NCI-H2081 treated with DMSO at 0.1 percent for 48 hours (cell line): ENCODE data around the gene ATG5.
"Not testable (repeated sequence)": the region's sequence is repeated elsewhere in the genome, so short reads cannot be mapped to it uniquely, and the experiment has no call there.

ENCODE experiments used
- DNase-seq: peaks from one replicate; lab custom pipeline; 2025; lab: John Stamatoyannopoulos, UW

ATG5 gene

DNA sequence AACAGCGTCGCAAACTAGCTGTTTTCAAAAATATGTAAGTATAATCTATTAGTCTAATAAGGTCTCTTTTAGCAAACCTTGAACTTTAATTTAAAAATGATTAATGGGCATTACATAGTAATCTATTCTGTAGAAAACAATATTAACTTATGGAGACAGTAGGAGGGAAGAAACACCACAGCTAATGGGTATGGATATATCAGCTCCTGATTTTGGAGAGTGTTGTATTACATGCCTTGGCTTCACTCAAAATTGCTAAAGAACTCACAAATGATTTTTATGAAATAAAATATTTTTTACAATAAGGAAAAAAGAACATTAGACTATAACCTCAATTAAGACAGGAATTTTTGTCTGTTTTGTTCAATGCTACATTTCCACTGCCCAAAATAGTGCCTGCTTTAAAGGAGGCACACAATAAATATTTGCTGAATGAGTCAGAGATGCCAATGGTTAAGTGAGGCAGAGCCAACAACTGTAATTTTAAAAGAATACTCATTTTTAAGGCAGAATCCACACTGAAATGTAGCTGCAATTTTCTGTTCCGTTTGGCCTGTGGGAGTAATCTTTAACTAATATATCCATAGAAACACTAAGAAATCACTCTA lies 15.7 kb downstream of the ATG5 start:
- DNase-seq, result no peak

DNA sequence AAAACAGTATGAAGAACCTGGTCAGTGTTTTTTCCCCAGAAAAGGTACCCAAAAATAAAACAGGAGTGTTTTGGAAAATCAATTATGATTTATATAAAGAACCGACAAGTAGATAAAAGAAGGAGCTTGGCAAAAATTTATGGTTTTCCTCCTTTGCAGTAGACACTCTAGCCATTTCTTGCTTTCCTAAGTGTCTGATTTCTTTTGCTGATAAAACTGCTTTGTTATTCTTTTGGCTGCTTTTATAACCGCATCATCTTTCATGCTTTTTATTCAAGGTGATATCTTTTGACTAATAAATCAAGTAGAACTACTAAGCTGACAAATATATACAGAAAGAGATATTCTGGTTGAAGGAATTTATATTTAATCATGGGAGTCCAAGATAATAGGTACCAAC lies 16.6 kb downstream of the ATG5 start:
- DNase-seq, result no peak

DNA sequence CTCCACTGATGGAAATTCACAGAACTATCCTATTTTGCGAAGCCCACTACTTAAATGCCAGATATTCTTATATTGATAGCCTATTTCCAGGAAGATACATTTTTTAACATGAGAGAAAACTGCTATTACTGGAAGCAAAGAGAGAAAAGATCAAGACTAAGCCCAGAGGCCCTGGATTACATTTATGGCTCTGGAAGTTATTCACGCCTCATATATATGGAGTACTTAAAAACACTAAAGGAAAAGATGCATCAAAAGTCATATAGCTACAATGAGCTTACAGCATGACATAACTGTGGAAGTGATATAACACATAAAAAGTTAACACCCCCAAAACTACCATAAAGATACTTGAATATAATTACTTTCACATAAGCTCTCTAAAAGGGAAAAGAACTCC lies 19.8 kb downstream of the ATG5 start:
- no peak for DNase-seq

DNA sequence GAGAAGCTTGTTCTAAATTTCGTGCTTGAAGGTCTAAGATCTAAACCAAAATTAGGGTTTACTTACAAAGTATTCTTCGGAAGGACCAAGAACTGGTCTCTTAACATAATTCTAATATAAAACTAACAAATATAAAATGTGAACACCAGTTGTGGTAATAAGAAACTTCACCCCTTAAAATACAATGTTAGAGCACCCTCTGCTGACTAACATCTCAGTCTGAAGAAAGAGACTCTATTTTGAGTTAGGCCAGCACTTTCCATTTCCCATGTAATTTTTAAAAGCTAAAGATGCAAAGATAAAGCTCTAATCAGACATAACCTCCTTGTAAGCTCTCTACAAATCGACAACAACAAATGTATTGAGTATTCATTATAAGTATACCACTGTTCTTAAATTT lies 24.6 kb downstream of the ATG5 start:
- DNase-seq, result no peak

DNA sequence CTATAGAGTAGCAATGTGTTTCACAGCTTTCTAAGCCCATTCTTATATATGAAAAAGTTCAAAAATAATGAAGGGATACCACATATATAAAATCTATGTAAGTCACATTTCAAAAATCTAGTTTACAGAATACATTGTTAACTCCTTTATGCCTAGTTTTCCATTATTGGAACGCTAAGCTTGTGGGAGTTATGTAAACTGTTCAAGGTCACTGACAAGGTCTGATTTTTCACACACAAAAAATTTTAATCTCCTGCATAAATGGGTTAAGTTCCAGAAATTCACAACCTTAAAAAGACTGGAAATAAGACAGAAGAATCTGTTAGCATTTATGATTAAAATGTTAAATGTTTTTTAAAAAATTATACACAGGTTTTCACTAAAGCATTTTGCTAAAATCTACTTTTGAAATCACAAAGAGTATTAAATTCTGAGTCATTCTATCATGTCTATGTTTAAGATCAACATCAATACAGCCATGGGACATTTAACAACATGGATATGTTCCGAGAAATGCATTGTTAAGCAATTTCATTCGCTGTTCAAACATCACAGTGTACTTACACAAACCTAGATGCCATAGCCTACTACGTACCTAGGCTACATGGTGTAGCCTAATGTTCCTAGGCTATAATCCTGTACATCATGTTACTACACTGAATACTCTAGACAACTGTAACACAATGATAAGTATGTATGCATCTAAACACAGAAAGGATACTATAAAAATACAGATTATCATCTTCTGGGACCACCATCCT lies 25.4 kb downstream of the ATG5 start:
- DNase-seq, result no peak

DNA sequence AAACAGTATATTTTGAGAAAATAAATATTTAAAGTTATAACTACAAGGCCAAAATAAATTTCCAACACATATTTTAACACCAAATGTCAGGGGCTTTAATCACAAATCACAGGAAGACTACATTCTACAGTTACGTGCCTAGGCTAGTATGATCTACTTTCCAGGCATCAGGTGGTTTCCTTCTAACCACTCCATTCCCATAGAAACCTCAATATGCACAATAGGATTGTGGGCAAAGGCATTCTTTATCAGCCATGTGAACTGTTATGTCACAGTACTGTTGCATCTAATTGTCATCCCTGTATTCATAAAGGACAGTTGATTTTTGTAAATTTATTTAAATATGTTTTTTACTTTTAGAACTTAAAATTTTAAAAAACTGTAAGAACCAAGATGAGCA lies 32.4 kb downstream of the ATG5 start:
- no peak for DNase-seq

DNA sequence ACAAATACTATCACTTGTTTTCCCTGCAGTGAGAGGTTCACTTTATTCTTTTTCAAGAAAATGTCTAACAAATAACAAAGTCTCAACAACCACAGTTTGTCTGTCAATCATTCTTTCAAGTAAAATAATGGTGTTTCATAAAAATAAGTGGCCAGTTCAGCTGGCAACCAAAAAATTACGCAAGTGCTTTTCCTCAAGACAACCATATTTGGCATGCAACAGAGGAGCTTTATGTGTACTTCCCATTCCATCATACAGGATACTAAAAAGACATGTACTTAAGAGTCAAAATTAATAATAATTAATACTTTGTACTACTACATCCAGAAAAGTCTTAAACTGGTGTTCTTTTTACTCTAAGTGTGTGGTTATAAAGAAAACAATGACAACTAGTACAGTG lies 34.6 kb downstream of the ATG5 start:
- DNase-seq, result no peak

DNA sequence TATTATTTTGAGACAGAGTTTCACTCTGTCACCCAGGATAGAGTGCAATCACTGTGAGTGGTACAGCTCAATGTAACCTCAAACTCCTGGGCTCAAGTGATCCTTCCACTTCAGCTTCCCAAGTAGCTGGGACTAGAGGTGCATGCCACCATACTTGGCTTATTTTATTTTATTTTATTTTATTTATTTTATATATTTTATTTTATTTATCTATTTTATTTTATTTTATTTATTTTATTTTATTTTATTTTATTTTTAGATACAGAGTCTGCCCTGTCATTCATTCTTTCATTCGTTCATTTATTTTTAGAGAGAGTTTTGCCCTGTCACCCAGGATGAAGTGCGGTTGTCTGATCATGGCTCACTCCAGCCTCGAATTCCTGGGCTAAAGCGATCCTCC lies 35.5 kb downstream of the ATG5 start:
- no peak for DNase-seq

DNA sequence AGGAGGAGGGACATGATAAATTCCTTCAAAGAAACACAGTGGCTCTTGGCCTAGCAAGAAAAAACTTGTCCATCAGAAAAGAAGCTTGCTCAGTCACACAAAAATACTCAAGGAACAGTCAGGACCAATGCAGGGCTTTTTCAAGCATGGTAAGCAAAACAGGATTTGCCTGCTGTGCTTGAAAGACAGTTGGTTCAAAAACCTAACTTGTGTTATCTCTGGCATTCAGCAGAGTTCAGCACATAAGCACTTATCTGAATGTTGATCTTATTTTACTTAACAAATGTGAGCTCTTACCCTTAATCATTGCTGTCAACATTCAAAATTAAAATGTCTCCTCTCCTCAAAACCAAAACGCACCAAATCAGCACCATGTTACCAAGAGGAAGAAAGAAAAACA lies 38.3 kb downstream of the ATG5 start:
- DNase-seq, result no peak

DNA sequence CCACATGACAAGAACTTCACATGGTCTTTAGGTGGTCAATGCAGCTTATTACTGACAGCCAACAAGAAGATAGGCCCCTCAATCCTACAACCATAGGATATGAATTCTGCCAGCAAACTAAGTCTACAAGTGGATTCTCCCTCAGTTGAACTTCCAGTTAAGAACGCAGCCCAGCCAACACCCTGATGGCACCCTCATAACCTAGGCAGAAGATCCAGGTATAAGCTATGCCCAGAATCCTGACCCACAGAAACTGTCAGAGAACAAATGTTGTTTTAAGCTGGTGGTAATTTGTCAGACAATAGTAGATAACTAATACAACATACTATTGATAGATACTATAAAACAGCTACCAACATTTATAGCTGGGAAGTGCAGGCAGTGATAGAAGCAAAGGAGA lies 38.8 kb downstream of the ATG5 start:
- no peak for DNase-seq

DNA sequence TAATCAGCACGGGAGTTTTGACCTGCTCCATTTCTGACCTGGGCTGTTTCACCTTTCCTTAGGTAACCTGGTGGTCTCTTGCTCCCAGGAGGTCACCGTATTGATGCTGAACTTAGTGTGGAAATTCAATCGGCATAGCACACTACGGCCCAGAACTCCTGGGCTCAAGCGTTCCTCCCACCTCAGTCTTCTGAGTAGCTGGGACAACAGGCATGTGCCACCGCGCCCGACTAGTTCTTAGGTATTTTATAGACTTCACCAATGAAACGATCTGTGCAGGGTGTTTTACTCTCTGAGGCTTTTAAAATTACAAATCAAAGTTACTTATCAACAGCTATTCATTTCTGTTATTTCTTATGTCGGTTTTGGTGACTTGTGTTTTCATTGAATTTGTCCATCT lies 42.1 kb downstream of the ATG5 start:
- DNase-seq, result no peak

DNA sequence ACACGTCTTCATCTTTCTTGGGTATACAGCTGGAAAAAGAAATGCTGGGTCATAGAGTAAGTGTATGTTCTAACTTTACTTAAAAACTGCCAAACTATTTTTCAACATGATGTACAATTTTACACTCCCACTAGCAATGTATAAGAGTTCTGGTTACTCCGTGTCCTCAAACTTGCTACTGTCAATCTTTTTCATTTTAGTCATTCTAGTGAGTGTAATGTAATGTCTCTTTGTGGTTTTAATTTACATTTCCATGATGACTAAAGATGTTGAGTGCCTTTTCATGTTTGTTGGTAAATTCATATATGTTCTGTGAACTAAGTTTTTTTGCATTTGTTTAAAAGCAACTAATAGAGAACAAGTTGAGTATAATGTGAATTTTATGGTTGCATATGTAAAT lies 43.9 kb downstream of the ATG5 start:
- no peak for DNase-seq

DNA sequence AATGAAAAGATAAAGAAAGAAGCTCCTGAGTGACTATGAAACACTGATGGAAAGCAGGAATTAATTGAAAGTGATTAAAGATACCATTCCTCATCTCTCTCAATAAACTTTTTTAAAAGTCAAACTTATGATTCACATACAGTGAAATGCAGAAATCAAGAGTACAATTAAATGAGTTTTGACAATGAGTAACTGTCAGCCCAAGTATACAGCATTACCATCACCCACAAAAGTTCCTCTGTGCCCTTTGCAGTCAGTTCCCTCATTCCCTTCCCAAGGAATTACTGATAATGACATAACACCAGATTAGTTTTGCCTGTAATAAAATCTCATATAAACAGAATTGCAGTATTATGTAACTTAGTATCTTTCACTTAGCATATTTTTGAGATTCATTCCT lies 44.5 kb downstream of the ATG5 start:
- no peak for DNase-seq

DNA sequence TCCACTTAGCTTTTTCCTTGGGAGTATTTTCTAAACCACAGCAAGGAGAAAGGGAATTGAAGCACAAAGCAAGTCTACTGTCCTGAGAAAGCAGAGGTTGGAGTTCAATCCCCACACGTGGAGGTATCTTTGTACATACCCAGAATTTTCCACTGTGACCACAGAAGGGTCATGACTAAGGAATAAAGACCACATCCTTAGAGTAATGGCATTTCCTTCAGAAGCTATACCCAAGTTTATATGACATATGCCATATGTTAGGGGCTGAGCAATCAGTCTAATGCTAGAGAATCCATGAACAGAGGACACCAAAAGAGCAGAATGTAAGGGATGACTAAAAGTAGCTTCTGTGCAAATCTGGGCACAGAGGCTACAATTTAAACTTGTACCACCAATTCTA lies 46.4 kb downstream of the ATG5 start:
- no peak for DNase-seq

DNA sequence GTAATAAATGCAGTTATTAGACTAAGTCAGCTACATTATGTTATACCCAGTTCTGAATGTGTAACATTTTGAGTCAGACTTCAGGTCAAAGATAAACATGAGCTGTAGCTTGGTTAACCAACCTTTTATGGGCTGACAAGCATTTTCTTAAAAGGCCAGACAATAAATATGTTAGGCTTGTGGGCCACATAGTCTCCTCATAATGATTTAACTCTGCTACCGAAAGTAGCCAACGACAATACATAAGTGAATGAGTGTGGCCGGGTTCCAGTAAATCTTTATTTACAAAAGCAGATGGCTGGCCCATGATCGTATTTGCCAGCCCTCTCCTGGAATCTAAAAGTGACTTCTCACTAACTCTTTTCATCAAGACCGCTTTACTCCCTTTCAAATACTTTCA lies 49.9 kb downstream of the ATG5 start:
- DNase-seq, result no peak

DNA sequence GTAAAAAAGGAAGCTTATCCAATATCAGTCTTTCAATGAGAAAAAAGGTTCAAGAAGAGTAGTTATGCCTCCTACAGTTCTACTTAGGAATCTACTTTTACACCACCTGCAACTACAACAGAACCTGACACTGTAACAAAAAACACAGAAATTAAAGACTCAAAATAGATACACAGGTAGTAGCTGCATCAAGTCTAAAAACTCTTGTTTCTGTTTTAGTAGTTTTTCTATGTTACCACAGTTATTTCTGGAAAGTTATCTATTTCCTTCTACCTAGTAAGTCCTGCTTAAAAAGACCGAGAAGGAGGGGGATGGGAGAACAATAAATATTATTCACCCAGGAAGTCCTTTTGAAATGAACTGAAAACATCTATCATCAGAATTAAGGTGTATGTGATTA lies 52.5 kb downstream of the ATG5 start:
- DNase-seq, result no peak

DNA sequence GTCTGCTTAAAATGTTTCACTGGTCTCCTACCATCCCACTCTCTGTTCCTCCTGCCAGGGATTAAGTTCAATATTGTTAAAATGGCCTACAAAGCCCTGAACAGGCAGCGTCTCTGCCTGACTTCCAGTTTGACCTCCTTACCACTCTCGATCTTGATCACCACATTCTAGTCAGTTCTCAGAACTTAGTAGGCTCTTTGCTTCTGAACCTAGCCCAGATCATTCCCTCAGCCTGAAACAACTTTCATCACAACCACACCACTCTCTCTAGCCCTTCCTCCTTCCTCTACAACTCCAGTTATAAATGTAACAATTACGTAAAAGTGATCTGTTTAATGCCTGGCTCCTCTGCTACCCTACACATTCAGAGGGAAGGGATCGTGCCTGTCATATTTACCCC lies 53.3 kb downstream of the ATG5 start:
- no peak for DNase-seq

DNA sequence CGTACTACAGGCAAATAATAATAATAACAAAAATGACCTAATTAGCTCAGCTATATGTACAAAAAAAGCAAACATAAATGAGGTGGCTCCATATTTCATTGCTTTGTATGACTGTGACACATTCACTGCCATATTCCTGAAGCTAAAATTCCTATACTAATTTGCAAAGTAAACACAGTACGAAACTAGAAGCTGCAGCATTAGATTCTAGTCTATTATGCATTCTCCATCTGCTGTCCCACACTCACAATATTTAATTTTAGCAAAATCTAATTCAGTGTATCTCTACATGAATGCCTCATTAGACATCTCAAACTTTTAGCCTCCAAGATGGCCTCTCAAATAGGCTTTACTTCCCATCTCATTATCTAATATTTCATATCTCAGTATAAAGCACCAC lies 55.1 kb downstream of the ATG5 start:
- DNase-seq, result no peak

DNA sequence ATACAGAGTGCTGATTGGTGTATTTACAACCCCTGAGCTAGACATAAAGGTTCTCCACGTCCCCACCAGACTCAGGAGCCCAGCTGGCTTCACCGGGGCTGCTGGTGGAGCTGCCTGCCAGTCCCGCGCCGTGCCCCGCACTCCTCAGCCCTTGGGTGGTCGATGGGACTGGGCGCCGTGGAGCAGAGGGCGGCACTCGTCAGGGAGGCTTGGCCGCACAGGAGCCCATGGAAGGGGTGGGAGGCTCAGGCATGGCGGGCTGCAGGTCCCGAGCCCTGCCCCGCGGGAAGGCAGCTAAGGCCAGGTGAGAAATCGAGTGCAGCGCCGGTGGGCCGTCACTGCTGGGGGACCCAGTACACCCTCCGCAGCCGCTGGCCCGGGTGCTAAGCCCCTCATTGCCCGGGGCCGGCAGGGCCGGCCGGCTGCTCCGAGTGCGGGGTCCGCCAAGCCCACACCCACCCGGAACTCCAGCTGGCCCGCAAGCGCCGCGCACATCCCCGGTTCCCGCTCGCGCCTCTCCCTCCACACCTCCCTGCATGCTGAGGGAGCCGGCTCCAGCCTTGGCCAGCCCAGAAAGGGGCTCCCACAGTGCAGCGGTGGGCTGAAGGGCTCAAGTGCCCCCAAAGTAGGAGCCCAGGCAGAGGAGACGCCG lies 56.2 kb downstream of the ATG5 start:
- DNase-seq, result not testable (repeated sequence)

DNA sequence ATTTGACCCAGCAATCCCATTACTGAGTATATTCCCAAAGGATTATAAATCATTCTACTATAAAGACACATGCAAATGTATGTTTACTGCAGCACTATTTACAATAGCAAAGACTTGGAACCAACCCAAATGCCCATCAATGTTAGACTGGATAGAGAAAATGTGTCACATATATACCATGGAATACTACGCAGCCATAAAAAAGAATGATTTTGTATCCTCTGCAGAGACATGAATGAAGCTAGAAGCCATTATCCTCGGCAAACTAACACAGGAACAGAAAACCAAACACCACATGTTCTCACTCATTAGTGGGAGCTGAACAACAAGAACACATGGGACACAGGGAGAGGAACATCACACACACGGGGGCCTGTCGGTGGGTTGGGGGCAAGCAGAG lies 57.1 kb downstream of the ATG5 start:
- DNase-seq, result not testable (repeated sequence)

DNA sequence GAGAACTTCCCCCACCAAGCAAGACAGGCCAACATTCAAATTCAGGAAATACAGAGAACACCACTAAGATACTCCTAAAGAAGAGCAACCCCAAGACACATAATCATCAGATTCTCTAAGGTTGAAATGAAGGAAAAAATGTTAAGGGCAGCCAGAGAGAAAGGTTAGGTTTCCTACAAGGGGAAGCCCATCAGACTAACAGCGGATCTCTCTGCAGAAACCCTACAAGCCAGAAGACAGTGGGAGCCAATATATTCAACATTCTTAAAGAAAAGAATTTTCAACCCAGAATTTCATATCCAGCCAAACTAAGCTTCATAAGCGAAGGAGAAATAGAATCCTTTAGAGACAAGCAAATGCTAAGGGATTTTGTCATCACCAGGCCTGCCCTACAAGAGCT lies 61.1 kb downstream of the ATG5 start:
- not testable (repeated sequence) for DNase-seq

DNA sequence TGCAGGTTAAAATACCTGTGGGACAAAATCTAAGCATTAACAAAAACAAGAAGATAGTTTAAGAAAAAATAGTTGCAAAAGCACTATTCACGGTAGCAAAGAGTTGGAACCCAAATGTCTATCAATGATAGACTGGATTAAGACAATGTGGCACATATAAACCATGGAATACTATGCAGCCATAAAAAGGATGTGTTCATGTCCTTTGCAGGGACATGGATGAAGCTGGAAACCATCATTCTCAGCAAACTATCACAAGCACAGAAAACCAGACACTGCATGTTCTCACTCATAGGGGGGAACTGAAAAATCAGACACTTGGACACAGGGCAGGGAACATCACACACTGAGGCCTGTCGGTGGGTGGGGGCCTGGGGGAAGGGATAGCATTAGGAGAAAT lies 65.8 kb downstream of the ATG5 start:
- not testable (repeated sequence) for DNase-seq

DNA sequence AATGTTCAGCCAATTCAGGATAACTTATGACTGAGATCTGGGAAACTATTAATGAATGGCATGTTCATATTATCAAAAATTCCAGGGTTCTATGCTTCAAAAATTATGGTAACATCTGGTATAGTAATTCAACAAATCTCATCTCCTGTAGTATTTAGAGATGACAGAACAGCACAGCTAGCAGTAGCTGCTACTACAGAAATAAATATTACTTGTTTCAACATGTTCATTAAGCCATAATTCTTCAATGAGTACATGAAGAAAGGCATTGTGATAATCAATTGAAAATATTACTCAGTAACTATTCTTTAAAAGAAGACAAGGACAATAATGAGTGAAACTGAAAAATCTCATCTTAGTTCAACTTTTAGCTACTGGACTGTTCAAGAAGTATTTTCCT lies 66.8 kb downstream of the ATG5 start:
- DNase-seq, result no peak

DNA sequence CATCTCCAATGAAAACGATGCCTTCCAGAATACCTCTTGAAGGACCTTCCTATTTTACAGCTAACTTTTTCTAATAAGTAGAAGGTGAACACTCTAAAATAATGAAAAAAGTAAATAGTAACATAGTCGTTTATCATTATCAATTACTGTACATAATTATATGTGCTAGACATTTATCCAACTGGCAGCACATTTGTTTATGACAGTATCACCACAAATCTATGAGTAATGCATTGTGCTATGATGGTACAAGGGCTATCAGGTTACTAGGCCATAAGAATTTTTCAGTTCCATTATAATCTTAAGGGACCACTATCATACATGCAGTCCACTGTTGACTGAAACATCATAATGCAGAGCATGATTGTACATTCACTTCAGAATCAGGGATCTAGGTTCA lies 68.4 kb downstream of the ATG5 start:
- DNase-seq, result no peak
